GM12892 (cell line): Measurements from ENCODE around the gene CFAP299.

ENCODE experiments used
- POLR2A ChIP-seq: IDR thresholded peaks from 2 replicates; pipeline ENCODE4 v1.6.1; 2011; ENCODE audit warnings: low read depth, low read length, control low read depth
- POLR2AphosphoS5 ChIP-seq: IDR thresholded peaks from 2 replicates; pipeline ENCODE4 v1.6.1; 2011; ENCODE audit warnings: low read depth, low read length, control low read depth

- TF ChIP-seq POLR2A = no peak
- TF ChIP-seq POLR2AphosphoS5 = no peak
These were observed 32.8 kb upstream of the CFAP299 start for GRCh38 chr4:80302616-80303223.
